ENCODE results near the gene SSR1.
"Not testable (repeated sequence)": the region's sequence is repeated elsewhere in the genome, so short reads cannot be mapped to it uniquely, and the experiment has no call there.

DNA sequence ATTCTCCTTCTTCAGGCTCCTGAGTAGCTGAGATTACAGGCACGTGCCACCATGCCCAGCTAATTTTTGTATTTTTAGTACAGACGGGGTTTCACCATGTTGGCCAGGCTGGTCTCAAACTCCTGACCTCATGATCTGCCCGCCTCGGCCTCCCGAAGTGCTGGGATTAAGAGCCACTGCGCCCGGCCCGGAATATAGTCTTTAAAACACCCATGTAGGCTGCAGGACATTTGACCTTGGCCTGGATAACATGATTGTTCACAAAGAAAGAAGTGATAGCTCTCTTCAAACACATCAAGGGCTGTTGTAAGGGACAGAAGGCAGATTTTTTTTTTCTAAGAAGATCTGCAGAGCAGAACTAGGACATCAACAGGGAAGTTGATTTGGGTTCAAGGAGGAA, 38.5 kb downstream of the SSR1 start:
- TF ChIP-seq, protein P1, sequence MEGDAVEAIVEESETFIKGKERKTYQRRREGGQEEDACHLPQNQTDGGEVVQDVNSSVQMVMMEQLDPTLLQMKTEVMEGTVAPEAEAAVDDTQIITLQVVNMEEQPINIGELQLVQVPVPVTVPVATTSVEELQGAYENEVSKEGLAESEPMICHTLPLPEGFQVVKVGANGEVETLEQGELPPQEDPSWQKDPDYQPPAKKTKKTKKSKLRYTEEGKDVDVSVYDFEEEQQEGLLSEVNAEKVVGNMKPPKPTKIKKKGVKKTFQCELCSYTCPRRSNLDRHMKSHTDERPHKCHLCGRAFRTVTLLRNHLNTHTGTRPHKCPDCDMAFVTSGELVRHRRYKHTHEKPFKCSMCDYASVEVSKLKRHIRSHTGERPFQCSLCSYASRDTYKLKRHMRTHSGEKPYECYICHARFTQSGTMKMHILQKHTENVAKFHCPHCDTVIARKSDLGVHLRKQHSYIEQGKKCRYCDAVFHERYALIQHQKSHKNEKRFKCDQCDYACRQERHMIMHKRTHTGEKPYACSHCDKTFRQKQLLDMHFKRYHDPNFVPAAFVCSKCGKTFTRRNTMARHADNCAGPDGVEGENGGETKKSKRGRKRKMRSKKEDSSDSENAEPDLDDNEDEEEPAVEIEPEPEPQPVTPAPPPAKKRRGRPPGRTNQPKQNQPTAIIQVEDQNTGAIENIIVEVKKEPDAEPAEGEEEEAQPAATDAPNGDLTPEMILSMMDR (IDR thresholded peaks at IDR 0.05) = not testable (repeated sequence)
- TF ChIP-seq POLR2A (IDR thresholded peaks at IDR 0.05) = not testable (repeated sequence)
